NB4 (cell line): ENCODE data around the gene SUCO.
A peak's percentile ranks its signal among the peaks of the same experiment; 100 is the strongest.

ENCODE experiments used
- DNase-seq: peaks from one replicate; pipeline ENCODE4 v3.0.0; 2010; ENCODE audit warnings: low read depth
- H3K4me3 ChIP-seq: one replicate; pipeline ENCODE4 v1.5.1; 2011; ENCODE audit warnings: mild to moderate bottlenecking, low read depth, low read length, moderate library complexity
- CTCF ChIP-seq: IDR thresholded peaks from one replicate; pipeline ENCODE4 v1.5.1; 2012; ENCODE audit warnings: low read depth, low read length
- MAX ChIP-seq: IDR thresholded peaks from 2 replicates; pipeline ENCODE4 v1.6.1; 2011; ENCODE audit warnings: low read depth, low read length
- MYC ChIP-seq: IDR thresholded peaks from 2 replicates; pipeline ENCODE4 v1.6.1; 2011; ENCODE audit warnings: low read depth, low read length
- POLR2A ChIP-seq: IDR thresholded peaks from 2 replicates; pipeline ENCODE4 v1.6.1; 2011; ENCODE audit warnings: mild to moderate bottlenecking; ENCODE audit not compliant: insufficient read length; ENCODE audit errors: extremely low read depth

SUCO gene

GRCh38 chr1:172650474-172651193 is 117.7 kb downstream of the SUCO start:
- TF ChIP-seq POLR2A (no peak), MYC (no peak), CTCF (no peak), MAX (no peak)
- no peak for DNase-seq
- H3K4me3 ChIP-seq, result no peak overlapping the region

GRCh38 chr1:172653015-172653709 is 120.2 kb downstream of the SUCO start:
- no peak for TF ChIP-seq MYC
- no peak for TF ChIP-seq POLR2A
- TF ChIP-seq CTCF, result no peak
- no peak for TF ChIP-seq MAX
- H3K4me3 ChIP-seq, result no peak overlapping the region
- peak; percentile 28 for DNase-seq

DNA sequence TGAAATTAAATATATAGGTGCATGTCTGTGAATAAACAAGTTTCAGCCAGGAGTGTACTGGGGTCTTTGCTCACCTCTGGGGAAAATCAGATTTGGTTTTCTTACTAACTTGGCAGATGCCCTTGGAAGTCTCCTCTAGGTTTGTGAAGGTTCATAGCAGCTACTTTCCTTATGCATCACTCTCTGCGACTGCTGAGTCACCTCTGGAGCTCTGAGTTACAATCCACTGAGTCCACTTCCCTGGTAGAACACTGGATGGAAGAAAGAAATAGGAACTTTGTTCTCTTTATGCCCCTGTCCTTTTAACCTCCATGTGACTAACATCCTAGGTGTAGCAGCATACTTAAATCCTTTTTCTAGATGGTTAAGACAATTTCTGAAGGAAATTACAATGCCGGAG is 121.6 kb downstream of the SUCO start:
- TF ChIP-seq POLR2A (no peak), CTCF (no peak), MAX (no peak), MYC (no peak)
- no peak for DNase-seq
- H3K4me3 ChIP-seq, result no peak overlapping the region

DNA sequence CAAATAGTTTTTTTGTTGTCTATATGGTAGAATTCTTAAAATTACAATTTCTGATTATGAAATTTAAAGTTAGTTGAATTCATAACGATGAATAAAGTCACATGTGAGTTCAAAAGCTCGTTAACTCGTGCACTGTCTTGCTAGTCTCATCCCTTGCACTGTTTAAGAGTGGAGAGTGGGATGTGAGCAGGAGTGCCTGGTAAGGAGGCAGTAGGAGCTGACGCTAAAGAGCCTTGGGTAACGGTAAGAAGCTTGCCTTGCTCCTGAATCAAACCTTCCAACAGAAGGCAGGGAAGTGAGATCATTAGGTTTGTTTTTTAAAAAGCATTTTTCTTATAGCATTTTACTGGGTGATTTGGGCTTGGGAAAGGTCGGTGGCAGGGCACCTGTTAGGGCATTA is 123.6 kb downstream of the SUCO start:
- no peak for DNase-seq
- no peak for TF ChIP-seq POLR2A
- no peak overlapping the region for H3K4me3 ChIP-seq

DNA sequence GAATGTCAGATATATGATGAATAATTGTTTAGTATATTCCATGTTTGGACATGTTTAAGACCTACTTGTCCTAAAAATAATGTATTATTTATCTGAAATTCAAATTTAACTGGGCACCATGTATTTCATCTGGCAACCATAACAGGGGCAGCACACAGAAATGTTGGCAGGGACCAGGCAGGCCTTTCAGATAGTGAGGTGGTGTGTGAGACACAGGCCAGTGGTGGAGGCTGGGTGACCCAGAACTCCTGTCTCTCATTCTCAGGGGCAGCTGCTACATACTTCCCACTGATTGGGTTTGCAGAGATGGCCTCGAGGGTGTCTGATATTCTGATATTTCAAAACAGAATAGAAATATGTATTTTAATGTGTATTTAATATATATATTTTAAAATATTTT is 124.6 kb downstream of the SUCO start:
- TF ChIP-seq MYC (no peak), MAX (no peak), POLR2A (no peak), CTCF (no peak)
- no peak for DNase-seq
- H3K4me3 ChIP-seq, result no peak overlapping the region

DNA sequence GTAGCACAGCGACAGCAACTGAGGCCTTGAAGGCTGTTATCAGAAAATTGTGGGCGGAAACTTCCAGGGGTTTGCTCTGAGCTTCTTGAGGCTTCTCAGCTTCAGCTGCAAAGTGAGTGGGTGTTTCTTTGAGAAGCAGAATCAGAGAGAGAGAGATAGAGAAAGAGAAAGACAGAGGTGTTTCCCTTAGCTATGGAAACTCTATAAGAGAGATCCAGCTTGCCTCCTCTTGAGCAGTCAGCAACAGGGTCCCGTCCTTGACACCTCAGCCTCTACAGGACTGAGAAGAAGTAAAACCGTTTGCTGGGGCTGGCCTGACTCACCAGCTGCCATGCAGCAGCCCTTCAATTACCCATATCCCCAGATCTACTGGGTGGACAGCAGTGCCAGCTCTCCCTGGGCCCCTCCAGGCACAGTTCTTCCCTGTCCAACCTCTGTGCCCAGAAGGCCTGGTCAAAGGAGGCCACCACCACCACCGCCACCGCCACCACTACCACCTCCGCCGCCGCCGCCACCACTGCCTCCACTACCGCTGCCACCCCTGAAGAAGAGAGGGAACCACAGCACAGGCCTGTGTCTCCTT is 126.0 kb downstream of the SUCO start, which contains the start of gene FASLG:
FASLG (plus strand) TSS at position 233 of the 583 bp plus-strand sequence; CDS start at position 332, 99 bp downstream.
- TF ChIP-seq MYC (no peak), CTCF (no peak), MAX (no peak), POLR2A (no peak)

More for the DNA sequence above, 126.0 kb downstream of the SUCO start, which contains the start of gene FASLG:
- H3K4me3 ChIP-seq, result no peak within 1 kb of the TSS
- no peak for DNase-seq
